HG03432 (cell line): ENCODE measurements around the gene CDKN3.
A peak's percentile ranks its signal among the peaks of the same experiment; 100 is the strongest.

Source experiments
- ATAC-seq: cut with Tn5 transposase; IDR thresholded peaks from one replicate; pipeline ENCODE4 v1.9.1; 2021; ENCODE audit warnings: mild to moderate bottlenecking, moderate library complexity; ENCODE audit not compliant: unreplicated experiment

The CDKN3 gene, protein sequence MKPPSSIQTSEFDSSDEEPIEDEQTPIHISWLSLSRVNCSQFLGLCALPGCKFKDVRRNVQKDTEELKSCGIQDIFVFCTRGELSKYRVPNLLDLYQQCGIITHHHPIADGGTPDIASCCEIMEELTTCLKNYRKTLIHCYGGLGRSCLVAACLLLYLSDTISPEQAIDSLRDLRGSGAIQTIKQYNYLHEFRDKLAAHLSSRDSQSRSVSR

DNA sequence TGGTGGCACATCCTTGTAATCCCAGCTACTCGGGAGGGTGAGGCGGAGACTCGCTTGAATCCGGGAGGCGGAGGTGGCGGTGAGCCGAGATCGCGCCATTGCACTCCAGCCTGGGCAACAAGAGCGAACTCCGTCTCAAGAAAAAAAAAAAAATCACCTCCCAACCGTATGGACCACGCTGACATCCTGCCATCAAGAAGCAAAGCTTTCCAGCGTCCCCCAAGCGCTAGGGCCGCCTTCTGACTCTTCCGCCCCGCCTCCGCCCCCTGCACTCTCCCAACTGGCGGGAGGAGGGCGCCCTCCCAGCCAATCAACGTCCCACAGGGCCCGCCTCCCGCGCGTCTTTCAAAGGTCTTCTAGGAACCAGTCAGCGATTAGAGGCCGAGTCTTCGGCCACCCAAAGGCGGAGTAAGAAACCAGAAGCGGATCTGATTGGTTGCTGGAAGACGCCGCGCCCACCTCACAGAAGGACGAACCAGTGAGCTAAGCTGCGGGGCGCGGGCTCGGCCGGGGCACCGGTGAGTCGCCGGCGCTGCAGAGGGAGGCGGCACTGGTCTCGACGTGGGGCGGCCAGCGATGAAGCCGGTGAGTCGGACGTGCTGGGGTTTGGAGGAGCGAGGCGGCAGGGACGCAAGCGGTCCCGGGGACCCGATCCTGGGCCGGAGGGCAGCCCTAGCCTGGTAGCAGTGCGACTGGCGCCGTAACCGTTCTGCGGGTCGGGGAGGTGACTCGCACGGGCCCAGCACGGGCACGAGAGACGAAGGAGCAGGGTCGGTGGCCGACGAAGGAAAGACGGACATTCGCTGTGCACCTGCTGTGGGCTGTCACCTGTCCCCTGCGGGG is at the start of gene CDKN3:
CDKN3 (plus strand) TSS at position 515 of the 843 bp plus-strand sequence; CDS start at position 577, 62 bp downstream.
- ATAC-seq = peak; percentile 96

DNA sequence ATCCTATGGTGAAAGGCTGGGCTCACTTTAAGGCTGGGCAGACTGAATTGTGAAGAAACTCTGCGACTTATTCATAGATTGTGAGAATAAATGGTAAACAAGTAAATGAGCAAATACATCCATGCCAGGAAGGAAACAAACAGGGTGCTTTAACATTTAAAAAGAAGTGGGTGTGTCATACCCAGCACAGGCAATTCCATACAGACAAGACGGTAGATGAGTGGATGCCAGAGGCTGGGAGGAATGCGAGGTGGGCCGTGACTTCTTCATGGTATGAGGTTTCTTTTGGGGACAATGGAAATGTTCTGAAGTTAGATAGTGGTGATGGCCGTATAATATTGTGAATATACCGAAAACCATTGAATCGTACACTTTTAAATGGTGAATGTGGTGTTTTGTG is 49.8 kb upstream of the CDKN3 start:
- ATAC-seq = no peak

DNA sequence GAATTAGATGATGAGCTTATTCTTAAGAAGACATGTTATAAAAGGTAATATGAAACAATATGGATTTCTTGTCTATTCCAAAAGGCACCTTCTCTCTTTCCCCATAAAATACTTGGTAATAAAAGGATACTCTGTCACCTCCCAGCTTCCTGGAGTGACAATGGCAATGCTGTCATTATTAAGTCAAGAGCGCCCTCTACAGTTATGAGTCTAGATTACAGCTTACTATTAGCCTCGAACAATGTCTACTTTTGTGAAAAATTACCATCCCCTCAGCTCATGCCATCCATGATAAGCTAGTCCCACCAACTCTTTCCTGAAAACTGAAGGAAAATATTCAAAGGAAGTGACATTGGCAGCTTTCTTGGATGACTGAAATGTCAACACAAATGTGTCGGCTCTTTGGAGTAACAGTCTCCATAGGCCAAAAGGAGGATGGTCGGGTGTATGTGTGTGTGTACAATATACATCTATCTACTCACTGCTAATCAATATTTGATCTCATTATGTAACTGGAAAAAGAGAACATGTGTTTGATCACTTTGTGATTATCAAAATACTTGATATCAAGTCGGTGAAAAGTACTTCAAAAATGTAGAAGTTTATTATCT is 48.7 kb upstream of the CDKN3 start:
- ATAC-seq = no peak

DNA sequence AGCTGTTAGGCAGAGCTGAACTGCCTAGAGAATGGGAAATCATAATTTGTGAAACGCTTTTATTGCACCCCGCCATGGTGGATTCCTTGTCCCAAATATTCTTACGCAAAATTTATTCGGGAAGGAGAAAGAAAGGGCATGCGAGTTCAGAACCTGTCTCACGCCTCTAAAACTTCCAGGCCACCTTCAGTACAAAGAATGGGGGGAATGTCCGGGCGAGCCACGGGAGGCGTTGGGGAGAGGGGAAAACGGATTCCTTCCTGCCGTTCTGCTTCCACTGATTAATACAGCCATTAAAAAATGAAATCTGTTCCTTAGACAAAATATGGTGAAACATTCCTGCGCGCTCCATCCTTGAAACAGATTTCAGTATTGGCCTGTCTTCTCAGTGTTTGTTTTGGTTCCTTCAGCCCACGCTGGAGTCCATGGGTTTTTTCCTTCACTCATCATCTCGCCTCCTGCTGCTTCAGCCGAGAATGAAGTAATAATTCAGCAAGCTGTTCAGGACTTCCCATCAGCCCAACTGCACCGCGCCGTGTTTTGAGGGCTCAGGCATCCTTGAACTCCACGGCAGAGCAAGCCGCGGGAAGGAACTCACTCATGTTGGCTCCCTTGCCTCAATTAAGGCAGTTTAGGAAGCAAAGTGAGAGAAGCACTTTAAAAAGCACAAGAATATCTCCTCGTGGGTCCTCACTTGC is 47.7 kb upstream of the CDKN3 start:
- no peak for ATAC-seq

DNA sequence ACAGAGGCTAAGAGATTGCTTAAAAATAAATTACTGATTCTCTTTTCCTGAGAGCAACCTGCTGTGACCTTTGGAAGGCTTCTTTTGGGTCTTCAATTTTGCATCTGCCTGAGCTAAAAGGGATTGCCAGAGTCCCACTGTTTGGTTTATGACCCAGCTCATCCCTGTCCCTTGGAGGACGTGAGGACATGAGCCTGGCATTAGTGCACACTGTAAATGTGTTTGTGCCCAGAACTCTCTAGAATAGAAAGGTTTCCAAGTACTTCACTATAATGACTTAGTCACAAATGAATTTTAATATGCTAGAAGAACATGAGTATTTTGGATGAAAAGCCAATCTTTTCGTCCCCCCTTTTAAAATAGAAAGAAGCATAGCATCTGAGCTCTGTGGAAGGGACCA is 47.1 kb upstream of the CDKN3 start:
- no peak for ATAC-seq

DNA sequence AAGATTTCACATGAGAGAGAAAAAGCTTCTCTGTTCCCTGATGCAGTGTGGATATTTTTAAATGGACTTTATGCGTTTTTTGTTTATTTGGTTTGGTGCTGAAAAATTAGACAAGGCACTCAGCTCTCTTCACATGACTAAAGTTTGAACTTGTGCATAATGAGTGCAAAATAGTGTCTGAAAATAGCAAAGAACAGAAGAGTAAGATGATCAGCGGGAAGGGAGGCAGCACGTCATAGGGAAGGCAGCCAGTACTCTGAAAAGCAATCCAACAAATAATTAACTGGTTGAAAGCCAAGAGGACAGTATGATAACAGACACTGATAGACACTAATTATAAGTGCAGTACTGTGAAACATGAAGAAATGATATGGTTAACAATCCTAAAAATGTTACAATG is 46.6 kb upstream of the CDKN3 start:
- no peak for ATAC-seq

DNA sequence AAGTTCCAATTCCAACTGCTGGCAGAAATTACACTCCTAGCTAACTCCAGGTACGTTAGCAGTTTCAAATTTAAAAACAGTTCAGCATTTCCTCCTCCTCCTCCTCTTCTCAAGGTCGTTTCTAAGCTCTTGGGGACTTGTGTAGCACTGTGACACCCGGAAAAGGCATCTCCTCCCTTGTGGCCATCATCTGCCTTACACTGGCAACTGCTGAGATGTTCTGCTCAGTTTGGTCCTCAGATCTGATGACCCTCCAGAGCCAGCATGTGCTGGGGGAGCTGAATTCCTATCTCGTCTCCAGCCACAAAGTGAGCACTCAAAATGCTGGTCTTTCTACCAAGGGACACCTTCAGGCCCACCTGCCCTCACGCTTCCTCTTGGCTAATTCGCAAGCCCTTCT is 43.5 kb upstream of the CDKN3 start:
- ATAC-seq = no peak

DNA sequence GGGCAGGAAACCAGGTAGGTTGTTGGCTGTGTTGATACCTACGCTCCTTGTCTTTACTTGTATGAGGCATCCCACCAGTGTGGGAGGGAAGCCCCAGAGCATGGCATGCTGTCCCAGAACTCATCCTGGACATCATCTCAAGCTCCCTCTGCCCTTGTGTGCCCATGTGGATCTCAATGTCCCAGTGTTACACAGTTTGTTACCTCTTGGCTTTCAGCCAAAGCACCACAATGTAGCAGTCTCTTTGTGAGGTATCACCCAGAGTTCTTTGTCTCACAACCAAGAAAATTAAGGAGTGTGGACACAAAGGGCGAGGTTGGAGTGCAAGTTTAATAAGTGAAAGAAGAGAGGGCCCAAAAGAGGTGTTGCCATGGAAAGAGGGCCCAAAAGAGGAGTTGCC is 43.1 kb upstream of the CDKN3 start:
- no peak for ATAC-seq

DNA sequence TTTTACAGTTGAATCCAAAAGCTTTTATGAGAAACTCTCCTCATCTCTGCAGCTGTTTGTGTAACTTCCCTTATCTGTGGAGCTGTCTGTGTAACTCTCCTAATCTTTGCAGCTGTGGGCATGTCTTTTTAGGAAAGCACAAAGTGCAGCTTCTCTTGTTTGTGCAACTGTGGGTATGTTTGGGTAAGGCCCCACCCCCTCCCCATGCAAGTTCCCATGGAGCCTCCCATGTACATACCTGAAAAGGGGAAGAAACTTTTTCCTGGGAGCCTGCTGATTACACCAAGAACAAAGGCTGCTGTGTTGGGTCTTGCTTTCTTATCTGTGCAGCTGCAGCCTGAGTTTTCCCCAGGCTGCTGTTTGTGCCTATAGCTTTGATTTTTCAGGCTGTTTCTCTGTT is 42.7 kb upstream of the CDKN3 start:
- no peak for ATAC-seq

DNA sequence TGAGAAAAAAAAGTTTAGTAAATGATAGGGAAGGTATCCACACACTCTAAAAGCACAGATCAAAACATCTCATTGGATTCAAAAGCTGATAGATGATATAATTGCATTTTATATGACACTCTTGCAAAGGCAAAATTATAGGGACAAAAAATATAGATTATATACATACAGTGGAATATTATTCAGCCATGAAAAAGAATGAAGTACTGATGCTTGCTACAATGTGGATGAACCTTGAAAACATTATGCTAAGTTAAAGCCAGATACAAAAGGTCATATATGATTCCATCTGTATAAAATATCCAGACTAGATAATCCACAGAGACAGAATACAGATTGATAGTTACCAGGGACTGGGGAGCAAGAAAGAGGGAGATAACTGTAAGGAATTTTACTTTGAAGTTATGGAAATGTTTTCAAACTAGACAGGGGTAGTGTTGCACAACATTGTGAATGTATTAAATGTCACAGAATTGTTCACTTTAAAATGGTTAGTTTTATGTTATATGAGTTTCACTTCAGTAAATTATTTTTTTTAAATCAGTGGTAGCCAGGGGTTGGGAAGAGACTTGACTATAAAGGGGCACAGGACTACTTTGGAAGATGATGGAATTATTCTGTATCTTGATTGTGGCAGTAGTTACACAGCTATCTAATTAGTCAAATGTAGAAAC is 41.7 kb upstream of the CDKN3 start:
- ATAC-seq = no peak

DNA sequence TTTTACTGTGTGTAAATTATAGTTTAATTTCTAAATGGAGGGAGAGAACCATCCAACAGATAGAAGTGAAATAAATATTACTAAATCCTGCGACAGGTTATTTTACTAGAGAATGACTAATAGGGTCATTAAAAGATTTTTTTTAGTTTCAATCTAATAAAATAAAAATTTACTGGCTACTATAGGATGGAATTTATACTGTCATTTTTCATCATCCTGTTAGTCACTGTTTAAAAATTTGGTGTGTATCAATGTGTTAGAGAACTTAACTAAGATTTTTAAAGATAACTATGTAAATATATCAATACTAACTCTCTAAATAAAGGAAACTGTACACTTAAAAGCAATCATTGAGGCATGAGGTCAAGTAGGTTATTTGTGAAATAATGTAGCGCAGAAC is 41.1 kb upstream of the CDKN3 start:
- no peak for ATAC-seq

DNA sequence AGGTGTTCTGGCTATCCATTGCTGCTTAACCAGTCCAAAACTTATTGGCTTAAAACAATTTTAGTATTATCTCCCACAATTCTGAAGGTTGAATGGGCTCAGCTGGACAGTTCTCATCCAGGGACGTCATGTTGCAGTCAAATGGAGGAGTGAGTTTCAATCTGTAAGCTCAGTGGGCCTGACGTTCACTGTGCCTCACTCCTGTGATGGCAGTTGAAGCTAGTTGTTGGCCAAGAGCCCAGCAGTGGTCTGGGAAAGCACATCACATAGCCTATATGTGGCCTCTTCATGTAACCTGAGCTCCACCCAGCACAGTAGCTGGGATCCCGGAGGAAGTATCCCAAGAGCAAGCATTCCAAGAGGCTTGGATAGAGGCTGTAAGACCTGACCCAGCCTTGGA is 40.6 kb upstream of the CDKN3 start:
- no peak for ATAC-seq

DNA sequence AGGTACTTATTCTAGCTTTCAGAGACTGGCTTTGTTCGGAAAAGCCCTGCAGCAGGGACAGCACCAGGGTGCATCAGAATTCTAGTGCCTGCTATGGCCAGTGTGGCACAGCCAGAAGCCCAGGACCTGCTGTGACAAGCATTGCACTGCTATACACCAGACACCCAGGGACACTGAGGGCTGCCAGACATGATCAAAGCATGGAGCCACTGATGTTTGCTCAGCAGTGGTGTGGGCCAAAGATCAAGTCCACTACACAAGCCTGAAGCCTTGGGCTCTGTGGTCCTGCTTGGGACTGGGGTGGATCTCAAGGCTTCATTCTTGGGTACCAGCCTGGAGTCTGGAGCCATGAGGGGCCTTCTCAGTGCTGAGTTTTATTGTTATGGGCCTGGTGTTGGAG is 36.1 kb upstream of the CDKN3 start:
- no peak for ATAC-seq

DNA sequence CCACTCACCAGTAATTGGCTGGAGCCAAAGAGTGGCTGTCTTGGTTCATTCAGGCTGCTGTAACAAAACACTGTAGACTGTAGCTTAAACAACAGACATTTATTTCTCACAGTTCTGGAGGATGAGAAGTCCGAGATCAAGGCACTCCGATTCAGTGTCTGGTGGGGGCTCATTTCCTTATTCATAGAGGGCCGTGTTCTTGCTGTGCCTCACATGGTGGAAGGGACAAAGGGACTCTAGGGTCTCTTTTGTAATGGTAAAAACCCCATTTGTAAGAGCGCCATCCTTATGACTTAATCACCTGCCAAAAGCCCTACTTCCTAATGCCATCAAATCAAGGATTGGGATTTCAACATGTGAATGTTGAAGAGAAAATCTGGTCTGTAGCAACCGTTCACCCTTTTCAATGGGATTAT is 34.7 kb upstream of the CDKN3 start:
- no peak for ATAC-seq

DNA sequence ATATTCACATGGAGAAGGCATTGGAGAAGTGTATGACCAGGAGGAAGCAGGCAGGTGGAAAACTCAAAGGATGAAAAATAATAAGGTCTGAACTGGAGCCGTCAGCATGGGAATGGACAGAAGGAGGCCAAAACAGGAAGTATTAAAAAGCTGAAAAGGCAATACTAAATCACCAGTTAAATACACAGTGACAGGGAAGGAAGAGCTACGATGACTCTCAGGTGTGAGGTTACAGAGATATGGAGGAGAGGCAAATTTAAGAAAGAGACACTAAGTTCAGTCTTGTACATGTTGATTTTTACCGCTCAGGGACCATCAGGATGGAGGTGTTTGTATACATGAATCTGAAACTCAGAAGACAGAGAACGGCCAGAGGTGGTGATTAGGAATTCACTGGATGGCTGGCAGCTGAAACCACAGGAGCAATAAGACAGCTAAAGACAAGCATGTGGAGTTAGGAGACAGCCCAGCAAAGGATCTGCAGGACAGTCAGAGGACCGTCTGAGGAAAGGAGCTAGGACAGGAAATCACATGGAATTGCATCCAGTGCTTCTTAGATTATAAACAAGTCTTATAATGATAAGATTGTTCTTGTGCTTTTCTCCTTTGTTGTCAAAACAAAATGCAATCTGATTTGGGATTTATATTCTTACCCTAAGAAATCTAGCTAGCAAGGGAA is 33.9 kb upstream of the CDKN3 start:
- ATAC-seq = no peak

DNA sequence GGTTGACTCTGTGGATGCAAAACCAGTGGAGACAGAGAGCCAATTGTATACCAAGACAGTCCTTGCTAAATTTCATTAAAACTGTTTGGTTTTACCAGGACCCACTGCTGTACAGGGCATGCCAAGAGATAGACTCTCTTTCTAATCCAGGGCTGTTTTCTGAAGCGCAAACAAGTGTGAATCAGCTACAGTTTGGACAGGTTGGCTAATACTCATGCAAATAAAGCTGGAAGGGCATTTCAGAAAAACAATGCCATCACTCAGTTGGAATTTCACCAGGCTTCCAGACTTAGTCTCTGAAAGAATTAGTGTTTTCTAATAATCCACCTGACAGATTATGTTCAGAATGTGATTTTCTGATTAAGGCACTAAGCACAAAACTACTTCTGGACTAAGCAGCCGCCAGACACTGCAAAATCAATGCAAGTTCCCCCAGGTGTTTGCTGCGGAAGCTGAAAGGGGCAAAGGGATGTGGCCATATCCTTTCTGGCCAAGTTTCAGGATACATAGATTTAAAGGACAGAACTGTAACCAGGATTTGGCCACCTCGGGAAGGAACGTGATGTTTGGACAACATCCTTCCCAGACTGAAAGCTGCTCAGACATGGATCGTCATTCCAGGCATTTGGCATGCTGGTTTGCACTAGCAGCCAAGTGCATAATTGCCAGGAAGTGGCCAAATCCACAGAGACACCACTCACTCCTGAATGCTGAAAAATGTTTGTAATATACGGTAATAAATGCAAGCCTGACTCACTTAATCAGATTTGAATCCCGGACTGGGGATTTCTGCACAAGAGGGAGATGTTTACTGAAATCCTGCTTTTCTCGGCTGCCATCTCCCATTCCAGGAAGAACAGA is 32.0 kb upstream of the CDKN3 start:
- ATAC-seq = no peak

DNA sequence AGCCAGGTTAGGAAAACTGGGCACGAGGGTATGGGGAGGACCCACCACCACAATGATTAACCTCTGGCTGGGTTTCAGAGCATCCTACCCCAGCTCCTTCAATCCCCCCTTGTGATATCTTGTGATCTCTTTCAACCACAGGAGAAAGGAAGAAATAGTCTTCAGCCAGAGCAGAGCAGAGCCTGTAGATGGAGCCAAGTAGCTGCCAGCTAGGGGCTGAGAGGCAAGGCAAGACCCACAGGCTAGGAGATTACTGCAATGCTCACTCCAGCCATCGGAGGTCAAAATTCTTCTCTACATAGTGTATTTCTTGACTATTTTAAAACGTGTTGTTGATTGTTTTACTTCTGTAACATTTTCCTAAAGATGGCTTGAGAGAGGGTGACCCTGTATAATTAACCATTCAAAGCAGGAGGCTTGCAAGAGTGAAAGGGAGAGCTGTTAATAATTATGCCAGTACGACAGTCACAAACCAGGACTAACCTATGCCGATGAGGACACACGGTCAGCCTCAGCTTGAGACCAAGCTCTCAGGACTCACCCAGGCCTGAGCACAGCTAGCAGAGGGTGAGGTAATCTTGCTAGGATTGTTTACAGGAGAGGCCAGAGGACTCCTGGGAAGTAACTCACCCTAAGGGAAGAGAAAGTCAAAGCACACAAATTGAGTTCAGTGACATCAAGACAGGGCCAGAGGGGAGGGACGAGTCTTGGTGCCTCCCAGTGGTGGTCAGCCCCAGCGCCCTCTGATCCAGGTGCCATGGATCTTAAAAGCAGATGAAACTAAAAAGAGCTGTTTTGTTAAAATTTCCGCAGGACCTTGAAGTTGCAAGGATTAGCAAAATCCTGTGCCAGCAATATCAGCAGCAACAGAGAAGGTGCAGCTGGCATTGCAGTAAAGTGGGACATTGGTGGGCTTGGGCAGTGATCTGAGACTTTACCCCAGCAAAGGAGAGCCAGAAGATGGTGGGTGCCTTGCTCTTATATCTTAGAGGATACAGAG is 29.8 kb upstream of the CDKN3 start:
- peak; percentile 88 for ATAC-seq

DNA sequence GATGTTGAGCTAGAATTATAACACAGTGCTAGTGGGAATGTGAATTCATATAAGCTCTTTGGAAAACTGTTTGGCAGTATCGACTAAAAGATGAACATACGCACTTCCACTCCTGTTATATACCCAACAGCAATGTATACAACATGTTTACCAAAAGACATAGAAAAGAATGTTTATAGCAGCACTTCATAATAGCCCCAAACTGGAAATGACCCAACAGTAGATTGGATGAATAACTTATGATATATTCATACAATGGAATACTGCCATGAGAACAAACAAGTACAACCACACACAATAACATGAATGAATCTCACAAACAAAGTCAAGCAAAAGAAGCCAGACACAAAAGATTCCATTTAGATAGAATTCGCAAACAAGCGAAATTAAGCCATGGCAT is 28.5 kb upstream of the CDKN3 start:
- ATAC-seq = no peak
